ENCODE measurements around the gene CRY1. TPM values are rescaled to one million over a fixed set of nuclear protein-coding genes. Genes with fewer than 3 reads are reported as not detected.

CRY1 gene
- total and polyA plus RNA-seq, 8 donors, result 19.4 to 33.7 (median 27.4) TPM

GRCh38 chr12:107042801-107043200 is 50.5 kb downstream of the CRY1 start:
- no peak for ATAC-seq
- Histone ChIP-seq H3K27ac (no peak overlapping the region), H3K9me3 (peaks cover 0 to 3% of the 10 kb centered on the region in 2 donors), H3K36me3 (no peaks in the 10 kb centered on the region), H3K4me3 (no peak overlapping the region), H3K27me3 (no peaks in the 10 kb centered on the region), H3K4me1 (no peaks in the 10 kb centered on the region)
- no peak for DNase-seq
- intact Hi-C loops (cut with DNase I), result no loop called here
- no peak for TF ChIP-seq CTCF (IDR thresholded peaks at IDR 0.05)

GRCh38 chr12:107035733-107036132 is 57.6 kb downstream of the CRY1 start:
- DNase-seq, result no peak
- no peak for TF ChIP-seq CTCF (IDR thresholded peaks at IDR 0.05)
- Histone ChIP-seq H3K27me3 (no peaks in the 10 kb centered on the region), H3K9me3 (no peaks in the 10 kb centered on the region), H3K4me1 (no peaks in the 10 kb centered on the region), H3K4me3 (no peak overlapping the region), H3K27ac (no peak overlapping the region), H3K36me3 (no peaks in the 10 kb centered on the region)
- no peak for ATAC-seq
- intact Hi-C loops (cut with DNase I), result no loop called here

DNA sequence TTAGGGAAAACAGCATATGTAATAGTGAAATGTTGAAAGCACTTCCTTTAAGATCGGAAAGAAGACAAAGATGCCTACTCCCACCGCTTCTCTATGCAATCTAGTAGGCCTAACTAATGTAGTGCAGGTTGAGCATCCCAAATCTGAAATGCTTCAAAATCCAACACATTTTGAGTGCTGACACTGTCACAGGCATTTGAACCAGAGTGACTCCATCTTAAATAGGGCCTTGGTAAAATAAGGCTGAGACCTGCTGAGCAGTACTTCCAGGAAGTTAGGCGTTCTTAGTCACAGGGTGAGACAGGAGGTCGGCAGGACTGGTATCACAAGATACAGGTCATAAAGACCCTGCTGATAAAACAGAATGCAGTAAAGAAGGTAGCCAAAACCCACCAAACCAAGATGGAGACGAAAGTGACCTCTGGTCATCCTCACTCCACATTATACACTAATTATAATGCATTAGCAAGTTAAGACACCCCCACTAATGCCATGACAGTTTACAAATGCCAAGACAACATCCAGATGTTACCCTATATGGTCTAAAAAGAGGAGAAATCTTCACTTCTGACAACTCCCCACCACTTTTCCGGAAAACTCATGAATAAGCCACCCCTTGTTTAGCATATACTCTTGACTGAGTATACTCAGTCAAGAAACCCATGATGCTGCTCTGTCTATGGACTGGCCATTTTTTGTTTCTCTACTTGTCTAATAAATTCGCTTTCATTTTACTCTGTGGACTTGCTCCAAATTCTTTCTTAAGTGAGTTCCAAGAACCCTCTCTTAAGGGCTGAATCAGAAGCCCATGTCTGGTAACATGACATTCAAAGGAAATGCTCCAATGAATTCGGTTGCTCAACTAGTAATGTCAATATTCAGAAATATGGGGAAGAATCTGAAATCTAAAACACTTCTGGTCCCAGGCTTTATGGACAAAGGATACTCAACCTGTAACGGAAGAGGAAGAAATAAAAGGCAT is 59.3 kb downstream of the CRY1 start:
- H3K4me1 ChIP-seq, result peaks cover 0 to 2% of the 10 kb centered on the region in 2 donors
- ATAC-seq (peak; percentile 68), DNase-seq (no peak)
- no peak overlapping the region for H3K4me3 ChIP-seq
- TF ChIP-seq CTCF (IDR thresholded peaks at IDR 0.05), result no peak
- no peaks in the 10 kb centered on the region for H3K27me3 ChIP-seq
- H3K36me3 ChIP-seq, result no peaks in the 10 kb centered on the region
- H3K27ac ChIP-seq, result peak overlapping the region in 1 of 2 donors; percentile 53
- no peaks in the 10 kb centered on the region for H3K9me3 ChIP-seq
- intact Hi-C loops (cut with DNase I), result no loop called here

DNA sequence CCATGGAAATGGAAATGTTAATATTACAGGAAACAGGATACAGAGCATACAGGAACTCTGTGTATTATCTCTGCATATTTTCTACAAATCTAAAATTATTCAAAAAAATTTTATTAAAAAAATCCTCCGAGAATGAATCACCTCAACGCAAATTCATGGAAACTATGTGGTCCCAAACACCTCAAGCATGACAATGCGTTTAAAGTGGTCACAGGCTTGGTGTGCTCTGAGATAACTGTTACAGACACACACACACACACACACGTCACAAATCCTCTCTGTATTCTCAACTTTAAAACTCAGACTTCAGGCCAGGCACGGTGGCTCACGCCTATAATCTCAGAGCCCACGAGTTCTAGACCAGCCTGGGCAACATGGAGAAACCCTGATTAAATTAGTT is 61.1 kb downstream of the CRY1 start:
- no peak for TF ChIP-seq CTCF (IDR thresholded peaks at IDR 0.05)
- intact Hi-C loops (cut with DNase I), result no loop called here
- H3K4me3 ChIP-seq, result no peak overlapping the region
- ATAC-seq, result no peak
- no peaks in the 10 kb centered on the region for H3K27me3 ChIP-seq
- no peak overlapping the region for H3K27ac ChIP-seq
- no peaks in the 10 kb centered on the region for H3K9me3 ChIP-seq
- H3K4me1 ChIP-seq, result peaks cover 5 to 16% of the 10 kb centered on the region in 2 donors
- DNase-seq, result no peak
- no peaks in the 10 kb centered on the region for H3K36me3 ChIP-seq

DNA sequence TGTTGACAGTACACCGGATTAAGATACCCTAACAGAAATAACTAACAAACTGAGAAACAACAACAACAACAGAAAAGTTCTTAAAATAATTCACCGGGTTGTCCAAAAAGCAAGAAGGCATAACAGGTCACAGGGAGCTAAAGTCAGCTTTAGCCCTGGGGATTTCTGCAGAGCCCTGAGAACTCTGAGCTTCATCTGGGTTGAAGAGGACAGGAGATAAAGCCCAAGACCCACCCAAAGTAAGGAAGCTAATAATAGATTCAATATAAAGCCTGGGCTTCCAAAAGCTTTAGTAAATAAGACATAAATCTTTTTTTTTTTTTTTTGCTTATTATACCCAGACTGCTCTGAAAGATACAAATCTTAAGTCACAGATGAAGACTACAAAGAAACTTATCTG is 62.3 kb downstream of the CRY1 start:
- ATAC-seq, result no peak
- TF ChIP-seq CTCF (IDR thresholded peaks at IDR 0.05), result no peak
- Histone ChIP-seq H3K36me3 (no peaks in the 10 kb centered on the region), H3K27ac (no peak overlapping the region), H3K4me3 (no peak overlapping the region), H3K9me3 (no peaks in the 10 kb centered on the region), H3K27me3 (no peaks in the 10 kb centered on the region), H3K4me1 (peaks cover 11 to 21% of the 10 kb centered on the region in 2 donors)
- DNase-seq, result no peak
- intact Hi-C loops (cut with DNase I), result no loop called here

Data from left lung (tissue), 10 donors.